ENCODE data around the gene GOLGA6D. TPM values are rescaled to one million over a fixed set of nuclear protein-coding genes. Genes with fewer than 3 reads are reported as not detected.

GOLGA6D gene
- total and polyA plus RNA-seq, 7 donors, result 0.01 to 0.10 TPM; not detected in 5

DNA sequence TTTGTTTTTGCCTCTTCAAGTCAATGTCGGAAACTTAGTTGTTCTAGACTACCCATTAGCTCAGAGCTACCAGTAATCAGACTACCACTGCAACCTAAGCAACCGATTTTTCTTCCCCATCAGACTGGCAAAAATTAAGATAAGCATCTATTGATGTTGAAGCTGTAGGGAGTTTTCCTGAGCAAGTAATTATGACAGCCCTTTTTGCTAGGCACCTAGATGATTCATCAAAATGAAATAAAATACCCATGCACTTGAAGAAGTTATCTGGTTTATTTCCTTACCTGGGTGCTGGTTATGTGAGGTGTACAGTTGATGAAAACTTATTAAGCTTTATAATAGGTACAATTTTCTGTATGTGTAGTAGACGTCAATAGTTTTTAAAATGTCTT lies 52.7 kb downstream of the GOLGA6D start:
- 38 to 46% (median 45%) methylated on average over 3 of the region's 3 CpGs for WGBS, 3 donors
- H3K4me3 ChIP-seq, result peak overlapping the region; percentile 94
- peaks cover 0 to 20% of the 10 kb centered on the region in 2 donors for H3K36me3 ChIP-seq (ENCODE audit: insufficient read depth in 1 of 2, low read depth in 1 of 2)
- TF ChIP-seq, protein P1, sequence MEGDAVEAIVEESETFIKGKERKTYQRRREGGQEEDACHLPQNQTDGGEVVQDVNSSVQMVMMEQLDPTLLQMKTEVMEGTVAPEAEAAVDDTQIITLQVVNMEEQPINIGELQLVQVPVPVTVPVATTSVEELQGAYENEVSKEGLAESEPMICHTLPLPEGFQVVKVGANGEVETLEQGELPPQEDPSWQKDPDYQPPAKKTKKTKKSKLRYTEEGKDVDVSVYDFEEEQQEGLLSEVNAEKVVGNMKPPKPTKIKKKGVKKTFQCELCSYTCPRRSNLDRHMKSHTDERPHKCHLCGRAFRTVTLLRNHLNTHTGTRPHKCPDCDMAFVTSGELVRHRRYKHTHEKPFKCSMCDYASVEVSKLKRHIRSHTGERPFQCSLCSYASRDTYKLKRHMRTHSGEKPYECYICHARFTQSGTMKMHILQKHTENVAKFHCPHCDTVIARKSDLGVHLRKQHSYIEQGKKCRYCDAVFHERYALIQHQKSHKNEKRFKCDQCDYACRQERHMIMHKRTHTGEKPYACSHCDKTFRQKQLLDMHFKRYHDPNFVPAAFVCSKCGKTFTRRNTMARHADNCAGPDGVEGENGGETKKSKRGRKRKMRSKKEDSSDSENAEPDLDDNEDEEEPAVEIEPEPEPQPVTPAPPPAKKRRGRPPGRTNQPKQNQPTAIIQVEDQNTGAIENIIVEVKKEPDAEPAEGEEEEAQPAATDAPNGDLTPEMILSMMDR (IDR thresholded peaks at IDR 0.05), result no peak
- H3K27me3 ChIP-seq (ENCODE audit: insufficient read depth in 3 of 3, low read length in 2 of 3), result no peaks in the 10 kb centered on the region
- peaks cover 12% of the 10 kb centered on the region for H3K4me1 ChIP-seq
- H3K9me3 ChIP-seq, result no peaks in the 10 kb centered on the region
- intact Hi-C loops (cut with DNase I), result no loop called here
- H3K27ac ChIP-seq, result peak overlapping the region; percentile 76
- no peak for DNase-seq
- no peak for ATAC-seq

DNA sequence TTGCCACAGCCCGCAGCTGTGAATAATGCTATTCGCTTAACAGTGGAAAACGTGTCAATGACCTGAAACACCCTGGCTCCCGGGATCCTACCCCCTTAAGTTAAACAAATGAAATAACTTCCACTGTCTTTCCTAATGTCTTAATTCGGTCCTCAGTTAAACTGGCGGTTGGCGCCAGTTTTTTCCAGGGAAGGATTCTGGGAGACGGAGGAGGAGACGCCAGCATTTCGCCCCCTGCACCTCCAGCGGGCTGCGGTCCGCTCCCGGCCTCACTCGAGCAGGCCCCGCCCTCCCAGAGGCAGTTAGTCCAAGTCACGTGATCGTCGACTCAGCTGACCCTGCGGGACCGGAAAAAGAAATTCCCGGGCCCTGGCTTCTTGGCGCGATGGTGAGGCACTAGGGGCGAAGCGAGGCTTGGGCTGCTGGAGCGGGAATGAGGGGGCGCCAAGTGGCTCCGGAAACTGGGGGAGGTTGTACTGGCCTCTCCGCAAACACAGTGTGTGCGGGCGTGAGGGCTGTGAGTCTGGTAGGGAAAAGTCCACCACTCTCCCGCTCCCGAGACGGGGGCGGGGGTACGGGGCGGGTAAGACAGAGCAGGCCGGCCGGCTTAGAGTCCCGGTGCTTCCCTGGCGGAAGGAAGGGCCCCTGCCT lies 53.2 kb downstream of the GOLGA6D start, which contains the start of gene COMMD4:
Gene COMMD4, plus strand, starts transcription at position 359 of the 651 bp plus-strand sequence. Its CDS starts 27 bp downstream, at position 386.
- H3K36me3 ChIP-seq (ENCODE audit: insufficient read depth in 1 of 2, low read depth in 1 of 2), result peaks cover 0 to 22% of the 10 kb centered on the region in 2 donors
- peak within 1 kb of the TSS; percentile 76 for H3K27ac ChIP-seq
- 0 to 1% (median 0%) methylated on average over 39 to 42 of the region's 42 CpGs for WGBS, 3 donors
- no peaks in the 10 kb centered on the region for H3K27me3 ChIP-seq (ENCODE audit: insufficient read depth in 3 of 3, low read length in 2 of 3)
- ATAC-seq, result peak; percentile 95 to 98 (median 97)
- intact Hi-C loops (cut with DNase I), result no loop called here
- TF ChIP-seq, protein P1 (IDR thresholded peaks at IDR 0.05), result no peak
- peak within 1 kb of the TSS; percentile 94 for H3K4me3 ChIP-seq
- peaks cover 12% of the 10 kb centered on the region for H3K4me1 ChIP-seq
- no peaks in the 10 kb centered on the region for H3K9me3 ChIP-seq
- DNase-seq, result peak; percentile 97 to 98

DNA sequence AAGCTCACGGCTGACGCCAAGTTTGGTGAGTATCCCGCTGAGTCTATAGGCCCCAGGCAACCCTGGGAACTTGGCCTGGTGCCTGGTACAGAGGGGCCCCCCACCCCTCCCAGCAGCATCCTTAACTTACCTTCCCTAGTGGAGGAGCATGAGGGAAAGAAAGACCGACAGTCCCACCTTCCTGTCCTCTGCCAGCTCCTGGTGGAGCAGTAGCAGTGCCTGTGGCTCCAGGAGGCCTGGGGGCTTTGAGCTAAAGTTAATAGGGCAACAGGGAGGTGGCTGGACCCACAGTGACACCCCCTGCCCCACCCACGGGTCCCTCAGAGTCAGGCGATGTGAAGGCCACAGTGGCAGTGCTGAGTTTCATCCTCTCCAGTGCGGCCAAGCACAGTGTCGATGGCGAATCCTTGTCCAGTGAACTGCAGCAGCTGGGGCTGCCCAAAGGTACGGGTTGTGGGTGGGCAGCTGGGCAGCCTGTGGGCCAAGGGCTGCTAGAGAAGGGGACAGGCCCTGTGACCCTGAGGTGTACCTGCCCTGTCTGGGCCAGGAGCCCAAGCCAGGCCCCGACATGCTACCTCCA lies 56.1 kb downstream of the GOLGA6D start:
- WGBS, 3 donors, result 87 to 92% (median 88%) methylated on average over 11 of the region's 11 CpGs
- no peaks in the 10 kb centered on the region for H3K27me3 ChIP-seq (ENCODE audit: insufficient read depth in 3 of 3, low read length in 2 of 3)
- no peak overlapping the region for H3K4me3 ChIP-seq
- H3K4me1 ChIP-seq, result peaks cover 12% of the 10 kb centered on the region
- no peaks in the 10 kb centered on the region for H3K9me3 ChIP-seq
- no peak for DNase-seq
- intact Hi-C loops (cut with DNase I), result no loop called here
- H3K27ac ChIP-seq, result no peak overlapping the region
- TF ChIP-seq, protein P1 (IDR thresholded peaks at IDR 0.05), result no peak
- H3K36me3 ChIP-seq (ENCODE audit: insufficient read depth in 1 of 2, low read depth in 1 of 2), result peaks cover 0 to 31% of the 10 kb centered on the region in 2 donors
- no peak for ATAC-seq

DNA sequence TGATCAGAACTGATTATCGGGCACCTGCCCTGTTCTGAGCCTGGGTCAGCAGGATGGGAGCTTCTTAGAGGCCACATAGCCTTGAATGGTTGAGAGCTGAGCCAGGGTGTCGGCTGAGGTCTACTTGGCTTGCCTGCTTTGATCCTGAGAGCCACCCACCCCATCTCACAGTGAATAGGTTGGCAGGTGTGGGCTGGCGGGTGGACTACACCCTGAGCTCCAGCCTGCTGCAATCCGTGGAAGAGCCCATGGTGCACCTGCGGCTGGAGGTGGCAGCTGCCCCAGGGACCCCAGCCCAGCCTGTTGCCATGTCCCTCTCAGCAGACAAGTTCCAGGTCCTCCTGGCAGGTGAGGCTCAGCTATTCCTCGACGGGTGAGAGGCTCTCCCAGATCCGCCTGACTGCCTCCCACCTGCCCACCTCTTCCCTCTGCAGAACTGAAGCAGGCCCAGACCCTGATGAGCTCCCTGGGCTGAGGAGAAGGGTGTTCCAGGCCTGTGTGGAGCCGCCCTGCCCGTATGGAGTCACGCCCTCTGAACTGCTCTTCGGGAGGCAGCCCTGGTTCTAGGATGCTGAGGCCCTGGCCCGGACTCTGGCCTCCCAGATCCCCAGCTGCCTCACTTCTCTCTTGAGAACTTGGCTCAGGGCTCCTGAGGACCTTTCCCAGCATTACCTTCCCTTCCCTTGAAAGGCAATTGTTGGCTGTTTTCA lies 57.1 kb downstream of the GOLGA6D start:
- Histone ChIP-seq H3K36me3 (ENCODE audit: insufficient read depth in 1 of 2, low read depth in 1 of 2) (peaks cover 0 to 31% of the 10 kb centered on the region in 2 donors), H3K4me1 (peaks cover 12% of the 10 kb centered on the region), H3K27ac (no peak overlapping the region), H3K27me3 (ENCODE audit: insufficient read depth in 3 of 3, low read length in 2 of 3) (no peaks in the 10 kb centered on the region), H3K4me3 (no peak overlapping the region), H3K9me3 (no peaks in the 10 kb centered on the region)
- no peak for ATAC-seq
- WGBS, 3 donors, result 88 to 94% (median 92%) methylated on average over 13 of the region's 13 CpGs
- DNase-seq, result no peak
- intact Hi-C loops (cut with DNase I), result no loop called here
- TF ChIP-seq, protein P1 (IDR thresholded peaks at IDR 0.05), result no peak

All from psoas muscle (tissue), 8 donors.